Activated CD4-positive, CD25-positive, alpha-beta regulatory T cell treated with anti-CD3 and anti-CD28 coated beads, Interleukin-2, amount 50 U/mL, for 72 hours (primary cell): ENCODE results near the gene CYTH4.

Source experiments
- DNase-seq: peaks from one replicate; pipeline ENCODE4 v3.0.0; 2021

CYTH4 gene

DNA sequence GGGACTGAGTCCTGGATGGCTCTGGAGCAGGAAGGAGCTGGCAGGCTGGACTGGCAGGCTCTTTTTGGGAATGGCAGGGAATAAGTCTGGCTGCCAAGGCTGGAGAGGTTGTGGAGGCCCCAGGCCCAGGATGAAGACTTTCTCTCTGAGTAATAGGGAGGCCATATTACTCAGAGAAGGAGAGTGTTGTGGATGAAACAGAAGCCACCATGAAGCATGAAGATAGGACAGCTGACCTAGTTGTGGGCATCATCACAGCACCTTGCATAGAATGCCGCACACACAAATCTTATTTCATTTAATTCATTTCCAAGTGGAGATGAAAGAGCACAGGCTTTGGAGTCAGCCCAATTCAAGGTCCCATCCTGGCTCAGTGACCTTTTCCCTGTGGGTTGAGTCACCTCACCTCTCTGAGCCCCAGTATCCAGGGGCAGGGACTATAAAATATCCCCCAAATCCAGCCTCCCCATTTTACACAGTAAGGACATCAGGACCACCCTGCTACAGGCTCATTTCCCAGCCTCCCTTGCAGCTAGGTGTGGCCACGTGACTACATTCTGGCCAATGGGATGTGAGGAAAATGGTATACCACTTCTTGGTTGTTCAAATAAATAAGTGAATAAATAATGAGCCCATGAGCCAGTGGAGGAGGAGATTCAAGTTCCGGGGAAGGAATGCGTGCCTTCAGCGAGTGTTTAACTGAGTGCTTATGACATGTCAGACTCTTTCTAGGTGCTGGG, 9.4 kb downstream of the CYTH4 start:
- DNase-seq: no peak

- no peak for DNase-seq
Observed at GRCh38 chr22:37292641-37293040, 10.3 kb downstream of the CYTH4 start.

GRCh38 chr22:37293172-37293571, 10.9 kb downstream of the CYTH4 start:
- no peak for DNase-seq

- no peak for DNase-seq
Observed at GRCh38 chr22:37294747-37295146, 12.4 kb downstream of the CYTH4 start.

- DNase-seq: no peak
Observed at GRCh38 chr22:37295213-37295886, 13.0 kb downstream of the CYTH4 start.

GRCh38 chr22:37295946-37296345, 13.6 kb downstream of the CYTH4 start:
- no peak for DNase-seq

DNA sequence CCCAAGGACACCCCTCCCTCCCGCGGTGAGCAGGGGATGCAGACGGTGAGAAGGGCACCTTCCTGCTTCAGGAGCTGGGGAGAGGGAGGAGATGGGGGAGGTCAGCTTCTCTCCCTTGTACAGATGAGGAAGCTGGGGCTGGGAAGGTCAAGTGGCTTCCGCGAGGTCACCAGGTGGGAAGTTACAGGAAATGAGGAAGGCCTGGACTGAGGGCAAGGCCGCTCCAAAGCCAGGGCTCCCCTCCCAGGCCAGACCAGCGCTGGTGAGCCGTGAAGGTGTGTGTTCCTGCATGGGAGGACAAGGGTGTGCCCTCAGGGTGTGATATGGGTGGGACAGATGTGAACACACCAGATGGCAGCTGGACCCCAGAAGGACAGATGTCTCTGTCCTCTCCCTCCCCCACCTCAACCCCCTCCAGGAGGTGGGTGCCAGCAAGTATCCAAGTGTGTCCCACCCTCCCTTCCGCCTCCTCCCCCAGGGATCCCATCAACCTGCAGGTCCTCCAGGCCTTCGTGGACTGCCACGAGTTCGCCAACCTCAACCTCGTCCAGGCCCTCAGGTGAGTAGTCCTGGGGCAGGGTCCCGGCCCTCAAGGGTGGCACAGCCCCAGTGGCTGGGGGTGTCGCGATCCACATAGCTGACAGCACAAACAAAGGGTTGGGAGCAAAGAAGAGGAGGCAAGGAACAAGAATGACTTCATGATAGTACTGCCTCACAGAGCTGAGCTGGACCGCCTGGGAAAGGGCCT, 16.6 kb downstream of the CYTH4 start:
- no peak for DNase-seq

DNA sequence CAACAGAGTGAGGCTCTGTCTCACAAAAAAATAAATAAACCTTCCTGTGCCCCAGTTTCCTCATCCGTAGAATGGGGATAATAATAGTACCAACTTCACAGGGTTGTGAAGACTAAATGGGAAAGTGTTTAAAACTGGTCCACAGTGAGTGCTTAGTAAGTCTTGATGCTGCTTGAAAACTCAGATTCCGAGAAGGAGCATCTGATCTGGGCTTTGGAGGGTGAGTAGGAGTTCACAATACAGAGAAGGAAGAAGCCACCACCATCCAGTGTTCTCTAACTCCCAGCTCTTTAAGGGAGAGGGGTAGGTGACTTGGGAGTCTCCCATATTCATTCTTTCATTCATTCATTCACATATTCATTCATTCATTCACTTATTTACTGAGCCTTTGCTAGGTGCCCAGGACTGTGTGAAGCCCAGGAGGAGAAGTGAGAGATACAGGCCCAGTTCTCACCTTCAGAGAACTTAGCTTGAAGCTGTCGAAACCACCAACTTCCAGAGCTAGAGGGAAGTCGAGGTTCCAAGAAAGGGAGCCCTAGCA, 17.7 kb downstream of the CYTH4 start:
- DNase-seq: no peak

GRCh38 chr22:37300551-37301017, 18.3 kb downstream of the CYTH4 start:
- DNase-seq: no peak

GRCh38 chr22:37301144-37301830, 19.0 kb downstream of the CYTH4 start:
- no peak for DNase-seq

GRCh38 chr22:37302674-37303555, 20.6 kb downstream of the CYTH4 start:
- DNase-seq: no peak

DNA sequence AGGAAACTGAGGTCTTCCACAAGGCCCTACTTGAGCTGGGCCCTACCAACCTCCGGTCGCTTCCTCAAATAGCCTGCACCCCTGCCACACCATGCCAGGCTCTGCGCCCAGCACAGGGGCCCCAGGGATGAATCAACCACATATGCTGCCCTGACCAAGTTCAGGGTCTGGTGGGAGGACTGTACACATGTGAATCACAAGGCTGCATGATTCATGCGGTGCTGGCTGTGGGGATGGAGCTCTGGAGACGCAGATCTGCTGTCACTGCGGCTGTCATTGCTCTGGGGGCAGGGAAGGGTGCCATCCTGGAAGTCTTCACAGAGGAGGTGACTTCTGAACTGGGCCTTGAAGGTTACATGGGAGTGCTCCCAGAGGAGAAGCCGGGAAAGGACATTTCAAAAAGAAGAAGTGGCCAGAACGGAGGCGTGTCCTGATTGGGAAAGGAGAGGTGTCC, 21.5 kb downstream of the CYTH4 start:
- peak; percentile 60 for DNase-seq

DNA sequence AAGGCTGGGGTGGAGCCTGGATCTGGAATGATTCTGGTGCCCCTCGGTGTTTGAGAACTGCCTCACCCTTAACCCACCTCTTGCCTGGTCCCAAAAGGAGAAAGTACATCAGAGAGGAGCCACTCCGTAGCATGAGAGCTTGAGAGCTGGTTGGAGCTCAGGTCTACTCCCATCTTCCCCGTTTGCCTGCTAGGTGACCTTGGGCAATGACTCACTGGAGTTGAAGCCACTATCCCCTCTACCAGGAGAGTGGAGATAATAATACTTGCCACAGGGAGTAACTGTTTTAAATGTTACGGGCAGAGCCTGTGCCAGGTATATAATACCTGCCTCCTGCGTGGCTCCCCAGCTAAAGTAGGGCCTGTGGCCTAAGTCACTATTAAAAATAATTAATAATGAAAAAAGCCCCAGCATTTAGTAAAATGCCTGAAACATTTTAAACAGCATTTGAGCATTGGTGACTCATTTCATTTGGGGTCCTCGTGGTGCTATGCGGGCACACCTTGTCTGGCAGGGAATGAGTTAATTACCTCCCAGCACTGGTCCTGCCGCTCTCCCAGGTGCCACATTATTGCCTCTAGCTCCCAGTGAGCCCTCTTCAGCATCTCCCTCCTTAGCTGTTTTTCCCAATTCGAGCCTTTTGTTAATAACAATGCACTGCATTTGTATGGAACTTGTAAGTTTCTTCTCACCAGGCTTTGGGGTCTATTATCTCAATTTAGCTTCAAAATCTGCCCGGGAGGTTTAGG, 22.5 kb downstream of the CYTH4 start:
- DNase-seq: no peak

DNA sequence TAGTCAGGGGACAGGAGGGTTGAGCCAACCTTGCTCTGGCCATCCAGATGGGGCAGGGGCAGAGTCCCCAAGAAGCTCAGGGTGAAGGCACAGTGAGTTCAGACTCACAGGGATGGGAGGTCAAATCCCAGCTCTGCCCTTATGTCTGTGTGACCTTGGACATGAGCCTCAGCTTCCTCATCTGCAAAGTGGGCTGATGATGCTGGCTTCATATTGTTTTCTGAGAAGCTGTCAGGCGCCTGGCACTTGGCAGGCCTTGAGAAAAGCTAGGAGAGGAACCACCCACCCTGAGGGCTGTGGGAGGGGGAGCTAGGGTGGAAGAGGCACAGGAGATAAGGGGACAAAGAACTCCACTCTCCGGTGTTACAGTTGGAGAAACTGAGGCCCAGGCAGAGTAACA, 23.6 kb downstream of the CYTH4 start:
- no peak for DNase-seq

- DNase-seq: no peak
Observed at GRCh38 chr22:37306494-37306829, 24.2 kb downstream of the CYTH4 start.

DNA sequence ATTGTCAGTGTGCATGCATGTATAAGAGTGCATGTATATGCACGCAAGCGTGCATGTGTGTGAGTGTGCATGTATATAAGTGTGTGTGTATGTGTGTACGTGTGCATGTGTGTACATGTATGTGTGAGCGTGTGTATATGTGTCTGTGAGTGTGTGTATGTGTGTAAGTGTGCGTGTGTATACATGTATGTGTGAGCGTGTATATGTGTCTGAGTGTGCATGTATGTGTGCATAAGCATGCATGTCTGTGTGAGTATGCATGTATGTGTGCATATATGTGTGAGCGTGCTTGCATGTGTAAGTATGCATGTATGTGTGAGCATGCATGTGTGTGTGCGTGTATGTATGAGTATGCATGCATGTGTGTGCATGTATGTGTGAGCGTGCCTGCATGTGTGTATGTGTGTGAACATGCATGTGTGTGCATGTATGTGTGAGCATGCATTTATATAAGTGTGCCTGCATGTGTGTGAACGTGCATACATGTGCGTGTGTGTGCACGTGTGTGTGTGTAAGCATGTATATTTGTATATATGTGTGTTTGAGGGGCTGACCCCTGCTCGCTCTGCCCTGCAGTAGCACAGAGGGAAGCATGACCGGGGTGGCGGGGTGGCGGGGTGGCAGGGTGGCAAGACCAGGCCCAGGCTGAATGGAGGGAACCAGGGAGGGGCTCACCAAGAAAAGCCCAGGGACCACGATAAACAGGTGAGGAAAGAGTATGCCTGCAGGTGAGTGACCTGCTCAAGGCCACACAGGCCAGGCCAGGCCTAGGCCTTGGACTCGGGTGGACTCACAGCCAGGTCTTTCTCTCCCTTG, 26.3 kb downstream of the CYTH4 start:
- no peak for DNase-seq

DNA sequence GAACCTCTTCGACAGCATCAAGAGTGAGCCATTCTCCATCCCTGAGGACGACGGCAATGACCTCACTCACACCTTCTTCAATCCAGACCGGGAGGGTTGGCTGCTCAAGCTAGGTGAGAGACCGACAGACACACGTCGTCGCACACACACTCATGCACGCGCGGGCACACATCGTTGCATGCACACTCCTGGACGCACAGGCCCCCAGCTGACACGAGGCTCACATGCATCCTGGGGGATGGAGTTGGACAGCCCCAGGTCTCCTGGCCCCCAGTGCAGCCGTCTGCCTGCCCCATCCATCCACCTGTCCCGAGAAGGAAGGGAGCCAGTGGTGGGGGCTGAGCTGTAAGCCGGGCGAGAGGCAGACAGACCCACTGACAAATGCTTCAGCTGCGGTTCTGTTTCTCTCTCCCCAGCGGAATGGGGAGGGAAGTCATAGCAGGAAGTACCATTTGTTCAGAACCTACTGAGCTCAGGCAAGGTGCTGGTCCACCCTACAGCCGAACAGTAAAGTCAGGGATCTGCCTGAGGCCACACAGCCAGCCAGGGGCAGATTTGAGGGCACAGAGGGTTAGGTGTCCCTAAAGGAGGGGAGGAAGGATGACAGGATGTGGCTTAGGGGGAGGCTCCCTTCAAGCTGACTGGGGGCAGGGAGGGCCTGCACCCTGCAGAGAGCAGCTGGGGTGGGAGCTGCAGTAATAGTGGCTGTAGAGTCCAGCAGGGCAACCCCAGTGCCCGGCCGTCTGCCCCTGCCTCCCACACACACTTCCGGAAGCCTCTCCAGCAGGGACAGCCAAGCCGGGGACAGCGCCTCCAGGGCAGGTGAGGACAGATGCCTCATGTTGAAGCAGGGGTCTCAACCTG, 27.1 kb downstream of the CYTH4 start:
- DNase-seq: no peak

DNA sequence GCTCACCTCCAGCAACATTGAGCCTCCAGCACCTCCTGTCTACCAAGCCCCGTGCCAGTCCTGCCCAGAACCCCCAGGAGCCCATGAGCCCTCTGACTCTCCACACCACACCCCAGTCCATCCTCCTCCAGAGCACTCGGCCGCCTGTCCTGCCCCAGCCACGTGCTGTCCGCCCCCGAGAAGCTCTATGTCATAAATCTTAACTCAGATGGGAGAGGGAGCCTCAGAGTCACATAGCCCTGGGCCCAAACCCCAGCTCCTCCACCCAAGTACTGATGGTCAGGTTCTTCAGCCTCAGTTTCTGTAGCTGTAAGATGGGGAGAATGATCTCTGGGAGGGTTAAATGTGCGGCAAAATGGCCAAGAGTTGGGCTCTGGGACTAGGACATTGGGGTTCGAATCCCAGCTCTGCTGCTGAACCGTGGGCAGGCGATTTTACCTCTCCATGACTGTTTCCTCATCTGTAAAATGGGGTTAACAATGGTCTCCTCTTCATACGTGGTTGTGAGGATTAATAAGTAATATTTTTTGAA, 27.8 kb downstream of the CYTH4 start:
- no peak for DNase-seq
